IPS-18c (cell line): ENCODE results near the gene KCNQ2.

Experiments
- H3K4me3 ChIP-seq: 2 replicates; pipeline ENCODE4 v1.7.0; 2013; ENCODE audit warnings: low read depth, mild to moderate bottlenecking, low read length, moderate library complexity; ENCODE audit not compliant: insufficient read depth
- H3K9me3 ChIP-seq: one replicate; pipeline ENCODE4 v1.6.1; 2013; ENCODE audit warnings: mild to moderate bottlenecking, low read length, moderate library complexity; ENCODE audit not compliant: control insufficient read depth, insufficient read depth

The KCNQ2 gene

GRCh38 chr20:63367446-63368055 lies 104.9 kb downstream of the KCNQ2 start:
- Histone ChIP-seq H3K4me3 (no peak overlapping the region), H3K9me3 (no peaks in the 10 kb centered on the region)

GRCh38 chr20:63366390-63367365 lies 105.8 kb downstream of the KCNQ2 start:
- Histone ChIP-seq H3K4me3 (no peak overlapping the region), H3K9me3 (no peaks in the 10 kb centered on the region)

GRCh38 chr20:63365601-63366389 lies 106.7 kb downstream of the KCNQ2 start:
- Histone ChIP-seq H3K9me3 (no peaks in the 10 kb centered on the region), H3K4me3 (no peak overlapping the region)

GRCh38 chr20:63364801-63365585 lies 107.5 kb downstream of the KCNQ2 start:
- no peak overlapping the region for H3K4me3 ChIP-seq

GRCh38 chr20:63363981-63364561 lies 108.4 kb downstream of the KCNQ2 start:
- H3K4me3 ChIP-seq, result no peak overlapping the region
- H3K9me3 ChIP-seq, result no peaks in the 10 kb centered on the region

More at GRCh38 chr20:63364801-63365585, 107.5 kb downstream of the KCNQ2 start:
- H3K9me3 ChIP-seq, result no peaks in the 10 kb centered on the region

- Histone ChIP-seq H3K4me3 (no peak overlapping the region), H3K9me3 (no peaks in the 10 kb centered on the region)
These were observed 109.2 kb downstream of the KCNQ2 start for GRCh38 chr20:63363013-63363957.

- no peak overlapping the region for H3K4me3 ChIP-seq
- no peaks in the 10 kb centered on the region for H3K9me3 ChIP-seq
These were observed 109.9 kb downstream of the KCNQ2 start for GRCh38 chr20:63362436-63363009.

GRCh38 chr20:63361519-63362435 lies 110.7 kb downstream of the KCNQ2 start:
- peak overlapping the region; percentile 11; the same call in 1 of the 2 replicates for H3K4me3 ChIP-seq
- H3K9me3 ChIP-seq, result no peaks in the 10 kb centered on the region

GRCh38 chr20:63360850-63361518 lies 111.5 kb downstream of the KCNQ2 start, which contains the start of gene CHRNA4:
Gene CHRNA4 (minus strand): TSS chr20:63361349. CDS start chr20:63361165, 184 bp downstream.
- H3K4me3 ChIP-seq, result peak within 1 kb of the TSS; percentile 51

GRCh38 chr20:63359937-63360849 lies 112.3 kb downstream of the KCNQ2 start:
- H3K4me3 ChIP-seq, result peak overlapping the region; percentile 51

More at GRCh38 chr20:63360850-63361518, 111.5 kb downstream of the KCNQ2 start, which contains the start of gene CHRNA4:
- H3K9me3 ChIP-seq, result no peaks in the 10 kb centered on the region

GRCh38 chr20:63359164-63359934 lies 113.1 kb downstream of the KCNQ2 start:
- Histone ChIP-seq H3K4me3 (no peak overlapping the region), H3K9me3 (no peaks in the 10 kb centered on the region)

More at GRCh38 chr20:63359937-63360849, 112.3 kb downstream of the KCNQ2 start:
- H3K9me3 ChIP-seq, result no peaks in the 10 kb centered on the region
